GM21528 (cell line): ENCODE data around the gene HPS1.

Experiments used
- ATAC-seq: cut with Tn5 transposase; IDR thresholded peaks from one replicate; pipeline ENCODE4 v1.9.1; 2021; ENCODE audit warnings: mild to moderate bottlenecking, moderate library complexity; ENCODE audit not compliant: unreplicated experiment, low FRiP score

HPS1 gene

DNA sequence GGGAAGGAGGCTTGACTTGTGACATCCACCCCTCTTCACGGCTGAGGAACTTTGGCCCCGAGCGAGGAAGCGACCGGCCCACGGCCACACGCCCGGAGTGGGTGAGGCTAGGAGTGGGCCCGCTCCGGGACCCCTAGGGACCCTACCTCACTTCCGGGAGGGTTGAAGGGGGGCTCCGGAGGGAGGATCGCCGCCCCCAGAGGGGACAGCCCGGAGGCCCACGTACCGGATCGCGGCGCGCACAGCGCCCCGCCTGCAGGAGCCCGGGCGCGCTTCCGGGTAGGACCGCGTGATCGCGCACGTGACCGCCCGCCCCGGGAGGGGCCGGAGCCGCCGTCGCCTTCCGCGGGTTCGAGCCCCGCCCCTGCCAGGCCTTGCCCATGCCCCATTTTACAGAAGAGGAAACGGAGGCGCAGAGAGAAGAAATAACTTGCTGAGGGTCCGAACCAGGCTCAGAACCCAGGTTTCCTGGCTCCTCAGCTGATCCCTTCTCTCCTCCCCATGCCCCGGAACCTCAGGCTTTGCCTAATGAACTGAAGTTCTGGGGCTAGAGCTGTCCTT, at the start of gene HPS1:
Gene HPS1 (minus strand): TSS at position 275 of the 561 bp plus-strand sequence. CDS start 3,695 bp downstream, outside the sequence.
- peak; percentile 91 for ATAC-seq

DNA sequence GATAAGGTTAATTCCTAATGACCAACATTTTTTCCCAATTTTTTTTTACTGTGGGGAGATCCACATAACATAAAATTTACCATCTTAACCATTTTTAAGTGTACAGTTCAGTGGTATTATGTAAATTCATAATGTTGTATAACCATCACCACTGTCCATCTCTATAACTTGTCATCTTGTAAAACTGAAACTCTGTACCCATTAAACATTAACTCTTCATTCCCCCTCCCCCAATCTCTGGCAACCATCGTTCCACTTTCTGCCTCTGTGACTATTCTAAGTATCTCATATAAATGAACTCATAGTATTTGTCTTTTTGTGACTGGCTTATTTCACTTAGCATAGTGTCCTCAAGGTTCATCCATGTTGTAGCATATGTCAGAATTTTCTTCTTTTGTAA, 46.0 kb upstream of the HPS1 start:
- ATAC-seq = no peak

DNA sequence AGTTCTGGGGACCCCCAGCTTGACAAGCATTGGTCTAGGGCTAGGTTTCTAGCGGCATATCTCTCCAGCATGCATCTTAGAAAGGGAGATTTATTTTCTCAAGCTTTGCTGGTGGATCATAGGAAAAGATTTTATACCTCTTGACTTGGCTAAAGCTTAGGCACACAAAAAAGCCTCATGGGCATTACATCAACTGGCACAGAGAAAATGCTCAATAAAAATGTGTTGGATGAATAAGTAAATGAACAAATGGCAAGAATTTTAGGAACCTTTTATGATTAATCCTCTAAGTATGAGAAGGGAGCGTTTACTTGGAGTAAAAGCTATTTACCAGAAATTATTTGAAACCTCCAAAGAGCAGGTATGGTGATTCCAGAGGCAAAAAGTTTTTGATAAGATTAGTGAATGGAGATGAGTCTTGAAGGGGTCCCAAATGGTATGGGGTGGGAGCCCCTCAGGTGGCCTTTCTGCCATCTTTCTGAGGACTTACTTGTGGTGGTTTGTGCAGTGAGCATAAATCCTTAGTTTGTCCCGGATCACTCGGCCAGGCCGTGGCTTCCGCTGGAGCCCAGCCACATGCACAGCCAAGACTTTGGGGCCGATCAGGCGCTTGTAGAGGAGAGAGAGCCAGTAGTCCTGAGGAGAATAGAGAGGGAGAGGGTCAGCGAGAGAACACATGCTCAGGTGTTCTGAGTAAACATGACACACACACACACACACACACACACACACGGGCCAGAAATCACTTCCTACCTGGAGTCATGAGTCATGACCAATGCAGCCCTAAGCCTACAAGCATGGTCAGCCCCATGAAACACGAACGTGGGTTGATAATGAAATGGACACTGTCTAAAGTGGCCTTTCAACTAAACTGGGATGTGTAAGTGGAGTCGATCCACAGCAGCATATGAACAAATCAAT, 43.1 kb upstream of the HPS1 start:
- no peak for ATAC-seq

DNA sequence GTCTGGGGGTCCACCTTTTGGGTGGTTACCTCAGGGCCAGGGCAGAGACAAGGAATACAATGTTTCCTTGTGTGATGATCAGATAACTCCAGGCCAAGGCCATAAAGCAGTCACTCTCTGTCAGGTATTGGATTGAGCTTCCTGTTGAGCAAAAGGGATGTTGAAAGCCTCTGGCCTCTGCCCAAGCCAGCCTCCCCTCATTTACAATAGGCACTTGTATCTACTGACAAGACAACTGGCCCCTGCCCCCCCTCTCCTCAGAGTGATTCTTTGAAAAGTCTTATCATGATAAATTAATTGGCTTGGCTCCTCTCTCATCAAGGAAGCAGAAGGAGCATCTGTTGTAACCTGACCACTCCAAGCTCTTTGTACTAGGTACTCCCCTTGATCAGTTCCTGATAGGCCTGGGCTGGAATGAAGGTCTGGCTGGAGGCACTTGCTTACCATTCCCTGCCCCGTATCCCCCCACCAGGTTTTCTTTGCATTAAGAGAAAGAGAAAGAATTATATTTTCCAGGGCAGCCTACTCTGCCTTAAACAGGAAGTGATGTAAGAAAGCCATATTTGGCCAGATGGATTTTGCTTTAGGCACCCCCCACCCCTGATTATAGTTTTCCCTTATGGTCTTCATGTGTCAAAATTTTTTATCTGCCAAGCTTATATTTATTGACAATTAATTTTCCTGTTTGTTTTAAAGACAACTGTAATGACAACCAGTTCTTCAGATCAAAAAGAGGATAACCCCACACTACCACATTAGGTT, 42.1 kb upstream of the HPS1 start:
- no peak for ATAC-seq

DNA sequence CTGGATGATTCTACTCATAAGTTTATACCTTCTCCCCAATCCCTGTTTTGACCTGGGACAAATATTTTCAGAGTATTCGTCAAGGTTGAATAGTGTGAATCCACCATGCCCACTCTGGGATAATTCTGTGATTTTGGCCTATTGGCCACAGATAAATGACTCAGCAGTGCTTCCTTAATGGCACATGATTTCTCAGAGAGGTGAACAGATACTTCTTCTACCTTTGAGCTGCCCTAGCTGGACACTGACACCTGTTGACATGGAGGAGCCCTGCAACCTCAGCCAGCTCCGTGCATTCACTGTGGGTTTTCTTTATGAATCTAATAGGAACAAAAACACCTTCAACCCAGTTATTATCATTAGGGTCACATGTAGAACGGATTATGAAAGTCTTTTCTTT, 40.9 kb upstream of the HPS1 start:
- ATAC-seq = no peak

DNA sequence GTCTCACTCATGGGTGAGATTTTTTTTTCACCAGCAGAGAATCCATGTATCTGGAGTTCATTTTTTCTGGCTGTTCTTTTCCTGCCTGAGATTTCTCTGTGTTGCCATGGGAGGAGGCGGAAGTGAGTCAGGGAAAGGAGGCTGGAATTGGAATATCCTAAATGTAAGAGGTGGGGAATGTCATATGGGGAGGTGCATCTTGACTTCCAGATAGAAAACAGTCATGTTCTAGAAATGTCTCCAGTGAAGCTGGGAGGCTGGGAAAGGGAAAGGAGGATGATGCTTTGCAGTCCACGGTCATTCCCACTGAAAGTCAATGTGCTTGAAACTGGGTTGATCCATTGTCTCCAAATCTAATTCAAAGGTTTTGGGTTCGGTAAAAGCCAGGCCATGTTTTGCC, 39.7 kb upstream of the HPS1 start:
- no peak for ATAC-seq

DNA sequence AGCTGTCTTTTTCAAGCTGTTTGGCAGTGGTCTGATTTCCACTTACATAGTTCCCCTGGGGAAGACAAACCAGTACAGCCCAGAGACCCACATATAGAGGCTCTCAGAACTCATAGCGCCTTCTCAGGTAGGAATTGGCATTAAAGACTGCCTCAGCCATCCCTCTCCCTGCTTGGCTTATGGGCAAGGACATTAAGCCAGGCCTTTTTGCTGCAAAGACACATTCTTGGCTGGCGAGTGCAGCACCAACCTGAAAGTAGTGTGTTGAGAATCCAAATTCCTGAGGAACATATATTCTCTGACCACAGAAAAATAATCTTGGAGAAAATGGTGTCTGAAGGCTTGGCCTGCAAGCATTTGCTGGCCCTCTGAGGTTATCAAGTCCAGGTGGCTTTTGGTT, 39.2 kb upstream of the HPS1 start:
- no peak for ATAC-seq

DNA sequence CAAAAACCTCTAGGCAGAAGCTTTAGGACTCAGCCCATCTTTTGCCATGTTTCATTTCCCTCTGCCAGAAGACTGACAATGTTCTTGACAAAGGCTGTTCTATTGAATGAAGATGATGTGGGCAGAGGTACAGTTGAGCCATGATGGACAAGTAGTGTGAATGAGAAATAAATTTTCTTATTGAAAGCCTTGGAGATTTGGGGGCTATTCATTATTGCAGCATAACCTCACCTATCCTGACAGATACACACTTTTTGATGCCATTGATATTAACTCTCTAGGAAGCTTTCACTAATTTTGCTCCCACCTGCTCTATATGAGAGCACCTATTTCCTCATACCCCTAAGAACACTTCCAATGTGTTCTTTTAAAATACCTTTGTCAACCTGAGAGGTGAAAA, 36.9 kb upstream of the HPS1 start:
- ATAC-seq = no peak

DNA sequence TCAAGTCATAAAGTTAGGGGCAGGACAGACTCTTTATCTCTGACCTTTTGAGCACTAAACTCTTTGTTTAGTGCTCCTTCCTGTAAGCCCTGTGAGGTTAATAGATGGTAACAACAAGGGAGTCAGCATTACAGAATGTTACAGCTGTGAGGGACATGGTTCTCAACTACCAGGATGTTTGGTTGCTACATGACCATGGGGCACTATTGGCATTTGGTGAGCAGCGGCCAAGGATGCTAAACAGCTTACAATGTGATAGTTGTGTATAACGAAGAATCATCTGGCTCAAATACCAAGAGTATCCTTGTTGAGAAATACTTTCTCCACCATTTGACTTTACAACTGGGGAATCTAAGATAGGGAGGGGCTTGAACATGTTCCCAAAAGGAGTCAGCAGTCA, 35.4 kb upstream of the HPS1 start:
- ATAC-seq = no peak

DNA sequence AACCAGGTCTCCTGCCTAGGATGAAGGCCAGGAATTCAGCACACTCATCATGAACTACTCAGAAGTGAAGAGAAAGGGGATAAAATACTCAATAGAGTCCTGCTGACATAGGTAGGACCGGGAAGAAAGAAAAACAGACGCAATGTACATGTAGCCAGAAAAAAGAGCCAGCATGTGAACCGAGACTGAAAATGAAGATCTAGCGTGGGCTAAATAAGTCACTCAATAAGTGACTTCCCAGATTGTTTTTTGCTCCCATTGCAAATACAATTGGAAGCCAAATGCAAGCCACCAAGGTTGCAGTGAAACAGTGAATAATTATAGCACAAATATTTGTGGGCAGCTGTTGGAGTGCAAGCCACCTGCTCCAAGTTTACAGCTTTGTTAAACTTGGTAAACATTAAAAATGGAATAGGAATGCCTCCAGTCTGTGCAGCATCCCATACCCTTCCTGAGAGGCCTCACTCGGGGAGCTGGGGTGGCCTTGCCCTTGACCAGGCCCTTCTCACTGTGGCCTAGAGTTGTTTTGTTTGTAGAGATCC, 34.7 kb upstream of the HPS1 start:
- no peak for ATAC-seq

DNA sequence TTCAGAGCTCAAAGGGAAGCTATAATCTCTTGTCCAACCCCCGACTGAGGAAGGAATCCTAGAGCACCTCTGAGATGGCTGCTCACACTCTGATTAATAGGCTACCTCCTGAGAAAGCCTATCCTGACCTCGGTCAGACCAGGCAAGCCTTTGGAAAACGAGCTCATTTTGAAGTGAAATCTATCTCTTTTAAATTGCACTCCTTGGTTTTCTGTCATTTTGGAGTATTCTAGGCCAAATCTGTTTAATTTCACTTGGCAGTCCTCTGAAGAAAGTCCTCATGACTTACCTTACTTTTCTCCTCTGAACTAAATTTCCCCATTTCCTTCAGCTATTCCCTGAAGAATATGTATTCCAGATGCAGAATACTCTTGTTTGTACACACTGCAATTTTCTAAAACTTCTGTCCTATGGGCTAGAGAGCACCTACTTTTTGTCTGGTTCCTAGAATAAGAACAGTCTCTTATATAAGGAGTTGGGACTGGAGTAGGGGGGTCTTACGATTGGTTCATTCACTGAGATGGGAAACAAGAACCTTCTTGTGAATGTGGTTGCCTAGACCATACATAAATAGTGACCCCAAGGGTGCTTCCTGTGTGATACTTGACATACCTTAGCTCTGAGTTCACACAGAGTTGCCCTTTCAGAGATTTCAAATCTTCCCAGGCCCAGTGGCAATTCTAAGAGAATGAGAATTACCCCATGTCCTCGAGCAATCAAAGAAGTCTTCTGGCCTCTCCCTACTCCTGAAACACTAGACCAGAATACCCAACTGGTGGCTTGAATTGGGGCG, 31.9 kb upstream of the HPS1 start:
- ATAC-seq = no peak

DNA sequence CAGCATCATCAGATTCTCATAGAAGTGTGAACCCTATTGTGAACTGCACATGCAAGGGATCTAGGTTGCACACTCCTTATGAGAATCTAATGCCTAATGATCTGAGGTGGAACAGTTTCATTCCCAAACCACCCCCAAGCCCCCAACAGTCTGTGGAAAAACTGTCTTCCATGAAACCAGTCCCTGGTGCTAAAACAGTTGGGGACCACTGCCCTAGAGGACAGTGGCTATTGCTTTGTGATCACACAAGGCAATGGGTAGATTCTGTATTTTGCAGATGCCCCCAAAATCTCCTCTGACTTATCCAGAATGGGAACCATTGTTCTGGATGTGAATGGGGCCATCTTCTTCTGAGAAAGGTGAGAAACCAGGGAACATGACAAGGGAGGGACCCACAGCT, 31.1 kb upstream of the HPS1 start:
- no peak for ATAC-seq

DNA sequence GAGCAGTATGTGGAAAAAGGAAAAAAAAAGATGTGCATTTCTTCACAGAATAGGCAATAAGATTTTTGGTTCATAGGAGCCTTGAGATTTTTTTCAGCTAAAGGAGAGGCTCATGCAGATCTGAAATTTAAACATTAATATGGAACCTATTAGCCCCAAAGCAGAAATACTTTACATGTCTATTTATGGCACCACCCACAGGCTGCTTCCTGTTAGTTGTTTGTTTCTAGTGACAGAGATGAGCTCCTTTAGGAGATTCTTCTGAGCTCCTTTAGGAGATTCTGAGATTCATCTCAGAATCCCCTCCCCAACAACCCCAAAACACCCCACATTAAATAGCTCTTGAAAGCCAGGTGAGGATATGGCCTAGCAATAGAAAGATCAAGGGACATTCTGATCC, 27.9 kb upstream of the HPS1 start:
- ATAC-seq = no peak

DNA sequence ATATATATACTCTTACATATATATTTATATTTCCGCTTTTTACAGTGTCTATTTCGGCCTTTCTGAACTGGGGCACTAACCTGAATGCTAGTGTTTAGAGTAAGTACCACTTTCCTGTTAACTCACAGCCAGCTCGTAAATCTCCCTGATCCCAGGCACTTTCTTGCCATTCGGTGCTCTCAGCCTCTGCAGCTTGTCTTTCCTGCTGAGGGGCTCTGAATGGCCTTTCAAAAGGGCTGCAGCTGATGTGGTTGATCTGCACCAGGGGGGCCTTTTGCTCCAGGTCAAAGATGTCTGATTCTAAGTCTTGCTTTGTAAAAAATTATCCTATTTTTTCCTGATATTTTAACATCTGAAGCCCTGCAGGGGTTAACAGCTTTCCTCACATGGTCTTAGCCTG, 25.5 kb upstream of the HPS1 start:
- ATAC-seq = no peak

DNA sequence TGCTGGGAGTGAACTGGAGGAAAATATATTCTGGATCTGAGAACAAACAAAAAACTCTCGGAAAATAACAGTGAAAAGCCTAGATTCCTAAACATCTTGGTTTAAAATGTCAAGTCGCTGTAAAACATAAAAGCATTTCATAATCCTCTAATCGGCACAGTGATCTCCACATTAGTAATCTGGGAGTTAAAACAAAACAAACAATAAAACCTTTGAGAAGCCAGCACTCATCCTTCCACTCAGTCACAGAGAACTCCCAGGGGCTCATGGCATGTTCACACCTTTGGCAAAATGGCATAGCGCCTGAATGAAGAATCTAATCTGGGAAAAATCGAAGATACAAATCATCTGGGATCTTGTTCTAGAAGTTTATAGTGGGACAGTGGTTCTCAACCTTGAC, 24.1 kb upstream of the HPS1 start:
- ATAC-seq = no peak

DNA sequence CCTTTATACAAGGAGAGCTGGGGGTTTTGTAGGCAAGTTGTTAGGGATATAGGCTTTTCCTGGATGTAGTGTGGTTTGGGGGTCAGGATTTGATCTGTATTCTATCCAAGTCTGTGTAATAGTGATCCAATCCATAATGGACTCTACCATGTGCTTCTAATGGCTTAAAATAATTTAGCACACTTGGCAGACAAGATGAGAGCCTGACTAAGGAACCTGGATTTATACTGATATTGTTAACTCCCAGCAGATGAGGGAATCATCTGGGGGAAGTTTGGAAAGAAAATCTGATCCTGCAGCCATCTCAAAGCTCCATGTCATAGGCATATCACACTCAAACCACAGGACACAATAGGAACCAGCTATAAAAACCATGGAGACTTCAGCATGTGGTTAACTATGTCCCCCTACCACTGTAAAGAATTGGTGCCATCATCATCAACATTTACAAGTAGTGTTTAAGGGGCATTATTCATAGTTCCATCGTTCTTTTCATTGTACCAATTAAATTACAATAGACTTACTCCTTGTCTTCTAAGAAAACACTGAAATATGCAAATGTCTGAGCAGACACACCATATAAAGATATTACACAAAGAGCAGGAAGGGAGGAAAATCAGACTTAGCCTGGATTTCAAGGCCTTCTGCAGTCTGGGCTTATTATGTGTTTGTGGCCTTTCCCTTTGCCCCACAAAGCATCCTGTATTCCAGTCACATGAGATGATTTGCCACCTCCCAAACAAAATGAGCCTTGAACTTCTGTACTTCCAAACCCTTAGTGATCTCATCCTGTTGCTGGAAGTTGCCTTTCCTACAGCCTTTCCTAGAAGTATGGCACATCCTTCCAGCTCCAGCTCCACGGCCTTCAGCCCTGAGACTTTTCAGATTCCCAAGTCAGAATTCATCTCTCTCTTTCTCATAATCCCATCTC, 22.5 kb upstream of the HPS1 start:
- ATAC-seq = no peak

DNA sequence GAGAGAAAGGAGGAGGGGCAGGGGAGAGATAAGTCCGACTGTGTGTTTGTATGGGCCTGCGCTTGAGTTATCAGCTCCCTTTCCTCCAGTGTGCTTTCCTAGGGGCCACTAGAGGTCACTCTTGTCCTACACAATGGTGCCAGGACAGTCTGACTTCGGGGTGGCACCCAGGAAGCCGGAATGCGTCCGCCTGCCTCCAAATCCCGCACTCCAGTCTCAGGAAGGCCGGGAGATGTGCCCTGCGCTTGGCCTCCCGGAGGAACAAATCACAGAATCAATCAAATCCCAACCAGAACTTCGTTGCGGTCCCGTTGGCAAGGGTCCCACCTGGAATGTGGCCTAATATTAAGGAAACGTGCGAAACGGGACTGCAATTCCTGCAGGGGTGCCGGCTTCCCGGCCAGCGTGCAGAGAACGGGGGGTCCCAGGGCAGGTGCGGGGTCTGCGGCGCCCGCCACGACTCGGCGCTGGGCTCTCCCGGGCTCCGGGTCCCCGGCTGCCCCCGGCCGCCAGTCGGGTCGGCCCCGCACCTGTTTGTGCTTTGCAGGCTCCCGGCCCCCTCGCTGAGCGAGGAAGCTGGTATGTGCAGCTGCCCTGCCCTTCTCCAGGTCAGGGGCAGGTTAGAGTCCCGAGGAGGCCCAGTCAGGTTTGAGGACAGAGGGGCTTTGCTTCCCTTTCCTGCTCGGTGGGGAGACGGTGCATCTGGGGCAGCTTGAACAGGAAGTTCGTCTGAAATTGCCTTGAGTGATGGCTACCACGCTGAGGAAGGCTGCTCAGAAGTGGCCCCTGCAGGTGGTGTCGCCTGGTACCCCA, 21.0 kb upstream of the HPS1 start:
- peak; percentile 91 for ATAC-seq

DNA sequence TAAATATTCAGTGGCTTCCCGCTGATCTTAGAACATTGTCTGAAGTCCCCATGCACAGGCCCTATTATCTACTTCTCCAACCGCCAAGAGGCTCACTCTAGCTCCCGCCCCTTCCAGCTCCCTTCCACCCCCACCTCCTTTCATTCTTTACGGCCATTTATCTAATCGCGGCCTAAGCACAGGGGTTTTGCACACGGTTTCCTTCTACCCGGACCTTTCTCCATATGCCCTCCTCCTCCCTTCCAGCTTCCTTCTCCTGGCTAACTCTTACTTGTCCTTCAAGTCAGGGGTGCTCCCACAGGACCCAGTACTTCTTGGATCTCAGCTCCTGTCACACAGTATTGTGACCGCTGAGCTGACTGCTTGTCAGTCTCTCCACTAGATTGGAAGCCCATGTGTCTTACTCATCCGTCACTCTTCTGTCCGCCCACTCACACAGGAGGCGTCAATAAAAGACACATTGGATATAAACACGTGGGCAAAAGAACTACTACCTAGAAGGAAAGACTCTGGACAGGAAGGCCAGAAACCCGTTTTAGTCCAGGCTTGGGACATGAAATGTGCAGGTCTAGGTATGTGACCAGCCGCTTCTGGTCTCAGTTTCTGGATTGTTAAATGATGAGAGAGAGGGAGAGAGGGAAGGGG, 20.2 kb upstream of the HPS1 start:
- ATAC-seq = peak; percentile 8
